Measurements from ENCODE around the gene PPP6R2. TPM values are rescaled to one million over a fixed set of nuclear protein-coding genes. Genes with fewer than 3 reads are reported as not detected.
A peak's percentile ranks its signal among the peaks of the same experiment; 100 is the strongest.

PPP6R2 gene
- total RNA-seq, 4 donors from 2014 or later: 82.8 to 201 (median 111) TPM

GRCh38 chr22:50306753-50307749, 36.1 kb upstream of the PPP6R2 start, which contains the start of gene PLXNB2:
Gene PLXNB2 (minus strand): TSS chr22:50307646. CDS start chr22:50290584, 17,062 bp downstream.
- peak; percentile 54 to 55 for TF ChIP-seq POLR2A (IDR thresholded peaks at IDR 0.05)
- TF ChIP-seq, protein P1, sequence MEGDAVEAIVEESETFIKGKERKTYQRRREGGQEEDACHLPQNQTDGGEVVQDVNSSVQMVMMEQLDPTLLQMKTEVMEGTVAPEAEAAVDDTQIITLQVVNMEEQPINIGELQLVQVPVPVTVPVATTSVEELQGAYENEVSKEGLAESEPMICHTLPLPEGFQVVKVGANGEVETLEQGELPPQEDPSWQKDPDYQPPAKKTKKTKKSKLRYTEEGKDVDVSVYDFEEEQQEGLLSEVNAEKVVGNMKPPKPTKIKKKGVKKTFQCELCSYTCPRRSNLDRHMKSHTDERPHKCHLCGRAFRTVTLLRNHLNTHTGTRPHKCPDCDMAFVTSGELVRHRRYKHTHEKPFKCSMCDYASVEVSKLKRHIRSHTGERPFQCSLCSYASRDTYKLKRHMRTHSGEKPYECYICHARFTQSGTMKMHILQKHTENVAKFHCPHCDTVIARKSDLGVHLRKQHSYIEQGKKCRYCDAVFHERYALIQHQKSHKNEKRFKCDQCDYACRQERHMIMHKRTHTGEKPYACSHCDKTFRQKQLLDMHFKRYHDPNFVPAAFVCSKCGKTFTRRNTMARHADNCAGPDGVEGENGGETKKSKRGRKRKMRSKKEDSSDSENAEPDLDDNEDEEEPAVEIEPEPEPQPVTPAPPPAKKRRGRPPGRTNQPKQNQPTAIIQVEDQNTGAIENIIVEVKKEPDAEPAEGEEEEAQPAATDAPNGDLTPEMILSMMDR (IDR thresholded peaks at IDR 0.05): peak in 2 of 6 experiments; percentile 5 to 6
- DNase-seq: peak; percentile 61 to 87 (median 86)
- Histone ChIP-seq H3K4me3 (peak within 1 kb of the TSS; percentile 59 to 95 (median 77)), H3K27me3 (no peaks in the 10 kb centered on the region), H3K27ac (peak within 1 kb of the TSS; percentile 86 to 97 (median 90)), H3K9me3 (no peaks in the 10 kb centered on the region), H3K4me1 (peaks cover 33 to 65% (median 48%) of the 10 kb centered on the region in 4 donors), H3K36me3 (no peaks in the 10 kb centered on the region)

DNA sequence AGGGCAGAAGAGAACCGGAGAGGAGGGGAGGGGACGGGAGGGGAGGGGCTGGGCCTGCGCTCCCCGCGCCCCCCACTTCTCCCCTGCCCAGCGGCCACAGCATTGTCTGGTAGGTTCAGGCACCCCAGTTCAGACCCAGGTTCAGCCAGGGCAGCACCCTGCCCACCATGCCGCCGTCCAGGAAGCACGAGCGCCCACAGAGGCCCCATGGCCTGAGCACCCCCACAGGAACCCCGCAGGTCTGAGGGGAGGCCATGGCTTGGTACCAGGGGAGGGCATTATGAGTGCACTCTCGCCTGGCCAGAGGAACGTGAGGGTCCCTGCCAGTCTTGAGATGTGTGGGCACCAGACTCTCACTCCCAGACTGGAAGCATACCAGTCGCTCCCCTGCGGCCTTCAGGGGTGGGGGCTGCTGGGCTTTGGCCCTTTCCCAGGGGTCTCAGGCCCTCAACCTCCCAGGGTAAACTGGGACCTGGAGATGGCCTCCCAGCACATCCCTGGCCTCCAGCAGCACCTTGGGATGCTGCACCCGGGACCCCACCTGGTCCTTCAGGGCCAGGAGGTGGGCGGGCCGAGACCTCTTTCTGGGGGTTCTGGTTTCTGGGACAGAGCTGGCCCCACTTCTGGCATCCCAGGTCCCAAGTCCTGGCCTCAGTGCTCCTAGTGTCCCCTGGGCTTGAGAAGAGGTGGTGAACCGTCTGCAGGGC, 35.1 kb upstream of the PPP6R2 start:
- DNase-seq: no peak
- peak overlapping the region; percentile 62 to 97 (median 76) for H3K27ac ChIP-seq
- no peaks in the 10 kb centered on the region for H3K27me3 ChIP-seq
- H3K4me3 ChIP-seq: peak overlapping the region in 1 of 4 donors; percentile 14
- no peaks in the 10 kb centered on the region for H3K9me3 ChIP-seq
- TF ChIP-seq, protein P1 (IDR thresholded peaks at IDR 0.05): no peak
- TF ChIP-seq POLR2A (IDR thresholded peaks at IDR 0.05): no peak
- H3K4me1 ChIP-seq: peaks cover 23 to 56% (median 38%) of the 10 kb centered on the region in 4 donors
- no peaks in the 10 kb centered on the region for H3K36me3 ChIP-seq

- H3K27ac ChIP-seq: peak overlapping the region; percentile 62 to 97 (median 76)
- H3K4me1 ChIP-seq: peaks cover 18 to 53% (median 34%) of the 10 kb centered on the region in 4 donors
- H3K27me3 ChIP-seq: no peaks in the 10 kb centered on the region
- H3K36me3 ChIP-seq: no peaks in the 10 kb centered on the region
- DNase-seq: peak in 2 of 3 donors; percentile 59 to 80
- TF ChIP-seq, protein P1 (IDR thresholded peaks at IDR 0.05): no peak
- peak in 1 of 2 donors; percentile 12 for TF ChIP-seq POLR2A (IDR thresholded peaks at IDR 0.05)
- H3K9me3 ChIP-seq: no peaks in the 10 kb centered on the region
- H3K4me3 ChIP-seq: no peak overlapping the region
Measured at GRCh38 chr22:50308597-50308935, 34.6 kb upstream of the PPP6R2 start.

- Histone ChIP-seq H3K9me3 (no peaks in the 10 kb centered on the region), H3K27me3 (no peaks in the 10 kb centered on the region), H3K4me1 (peaks cover 17 to 53% (median 34%) of the 10 kb centered on the region in 4 donors), H3K4me3 (no peak overlapping the region), H3K27ac (peak overlapping the region; percentile 62 to 97 (median 76)), H3K36me3 (no peaks in the 10 kb centered on the region)
- TF ChIP-seq, protein P1 (IDR thresholded peaks at IDR 0.05): no peak
- no peak for TF ChIP-seq POLR2A (IDR thresholded peaks at IDR 0.05)
- DNase-seq: no peak
Measured at GRCh38 chr22:50308986-50309600, 34.0 kb upstream of the PPP6R2 start.

GRCh38 chr22:50309601-50309991, 33.5 kb upstream of the PPP6R2 start:
- peak overlapping the region; percentile 62 to 97 (median 76) for H3K27ac ChIP-seq
- no peaks in the 10 kb centered on the region for H3K36me3 ChIP-seq
- no peak for TF ChIP-seq POLR2A (IDR thresholded peaks at IDR 0.05)
- TF ChIP-seq, protein P1 (IDR thresholded peaks at IDR 0.05): no peak
- no peak overlapping the region for H3K4me3 ChIP-seq
- H3K9me3 ChIP-seq: no peaks in the 10 kb centered on the region
- H3K27me3 ChIP-seq: no peaks in the 10 kb centered on the region
- H3K4me1 ChIP-seq: peaks cover 13 to 51% (median 30%) of the 10 kb centered on the region in 4 donors
- DNase-seq: no peak
